ENCODE measurements around the gene PCYT1B.
"Not testable (repeated sequence)": the region's sequence is repeated elsewhere in the genome, so short reads cannot be mapped to it uniquely, and the experiment has no call there.

PCYT1B gene

GRCh38 chrX:24647257-24648058, at the start of gene PCYT1B:
TSS of gene PCYT1B (minus strand) at chrX:24647347. CDS start at chrX:24647105, 242 bp downstream.
- DNase-seq (ENCODE audit: low read depth in 2 of 2), result peak; percentile 18 to 34

GRCh38 chrX:24696294-24696693, 49.1 kb upstream of the PCYT1B start:
- no peak for DNase-seq (ENCODE audit: low read depth in 2 of 2)

- no peak for DNase-seq (ENCODE audit: low read depth in 2 of 2)
Observed at GRCh38 chrX:24694825-24695224, 47.7 kb upstream of the PCYT1B start.

GRCh38 chrX:24693453-24694202, 46.5 kb upstream of the PCYT1B start, which contains the start of gene POLA1:
TSS of gene POLA1 (plus strand) at chrX:24693918. CDS start at chrX:24693962, 44 bp downstream.
- DNase-seq (ENCODE audit: low read depth in 2 of 2), result peak; percentile 64 to 74

GRCh38 chrX:24692305-24692704, 45.2 kb upstream of the PCYT1B start:
- DNase-seq (ENCODE audit: low read depth in 2 of 2), result no peak

- no peak for DNase-seq (ENCODE audit: low read depth in 2 of 2)
Observed at GRCh38 chrX:24684048-24684447, 36.9 kb upstream of the PCYT1B start.

GRCh38 chrX:24682739-24683432, 35.7 kb upstream of the PCYT1B start:
- DNase-seq (ENCODE audit: low read depth in 2 of 2), result no peak

GRCh38 chrX:24676403-24677024, 29.4 kb upstream of the PCYT1B start:
- no peak for DNase-seq (ENCODE audit: low read depth in 2 of 2)

- DNase-seq (ENCODE audit: low read depth in 2 of 2), result no peak
Observed at GRCh38 chrX:24673424-24673823, 26.3 kb upstream of the PCYT1B start.

- DNase-seq (ENCODE audit: low read depth in 2 of 2), result no peak
Observed at GRCh38 chrX:24672701-24673190, 25.6 kb upstream of the PCYT1B start.

- DNase-seq (ENCODE audit: low read depth in 2 of 2), result no peak
Observed at GRCh38 chrX:24668111-24668510, 21.0 kb upstream of the PCYT1B start.

GRCh38 chrX:24662352-24662751, 15.2 kb upstream of the PCYT1B start:
- DNase-seq (ENCODE audit: low read depth in 2 of 2), result no peak

- no peak for DNase-seq (ENCODE audit: low read depth in 2 of 2)
Observed at GRCh38 chrX:24661292-24661691, 14.1 kb upstream of the PCYT1B start.

GRCh38 chrX:24659646-24660045, 12.5 kb upstream of the PCYT1B start:
- no peak for DNase-seq (ENCODE audit: low read depth in 2 of 2)

GRCh38 chrX:24659106-24659505, 12.0 kb upstream of the PCYT1B start:
- DNase-seq (ENCODE audit: low read depth in 2 of 2), result no peak

- no peak for DNase-seq (ENCODE audit: low read depth in 2 of 2)
Observed at GRCh38 chrX:24658421-24658820, 11.3 kb upstream of the PCYT1B start.

GRCh38 chrX:24657671-24658386, 10.7 kb upstream of the PCYT1B start:
- DNase-seq (ENCODE audit: low read depth in 2 of 2), result no peak

- not testable (repeated sequence) for DNase-seq (ENCODE audit: low read depth in 2 of 2)
Observed at GRCh38 chrX:24655679-24656078, 8.5 kb upstream of the PCYT1B start.

GRCh38 chrX:24651783-24652182, 4.6 kb upstream of the PCYT1B start:
- no peak for DNase-seq (ENCODE audit: low read depth in 2 of 2)

- no peak for DNase-seq (ENCODE audit: low read depth in 2 of 2)
Observed at GRCh38 chrX:24648495-24648894, 1.3 kb upstream of the PCYT1B start.

GRCh38 chrX:24646745-24647182, 383 bp downstream of the PCYT1B start:
- DNase-seq (ENCODE audit: low read depth in 2 of 2), result no peak
